SIG-M5 treated with dmso at 0.1 percent for 504 hours (cell line): ENCODE data around the gene MCM8.

Experiments
- DNase-seq: peaks from one replicate; lab custom pipeline; 2025; ENCODE audit not compliant: unreplicated experiment; lab: John Stamatoyannopoulos, UW

The MCM8 gene

GRCh38 chr20:6040540-6040939, 90.1 kb downstream of the MCM8 start:
- DNase-seq = no peak

DNA sequence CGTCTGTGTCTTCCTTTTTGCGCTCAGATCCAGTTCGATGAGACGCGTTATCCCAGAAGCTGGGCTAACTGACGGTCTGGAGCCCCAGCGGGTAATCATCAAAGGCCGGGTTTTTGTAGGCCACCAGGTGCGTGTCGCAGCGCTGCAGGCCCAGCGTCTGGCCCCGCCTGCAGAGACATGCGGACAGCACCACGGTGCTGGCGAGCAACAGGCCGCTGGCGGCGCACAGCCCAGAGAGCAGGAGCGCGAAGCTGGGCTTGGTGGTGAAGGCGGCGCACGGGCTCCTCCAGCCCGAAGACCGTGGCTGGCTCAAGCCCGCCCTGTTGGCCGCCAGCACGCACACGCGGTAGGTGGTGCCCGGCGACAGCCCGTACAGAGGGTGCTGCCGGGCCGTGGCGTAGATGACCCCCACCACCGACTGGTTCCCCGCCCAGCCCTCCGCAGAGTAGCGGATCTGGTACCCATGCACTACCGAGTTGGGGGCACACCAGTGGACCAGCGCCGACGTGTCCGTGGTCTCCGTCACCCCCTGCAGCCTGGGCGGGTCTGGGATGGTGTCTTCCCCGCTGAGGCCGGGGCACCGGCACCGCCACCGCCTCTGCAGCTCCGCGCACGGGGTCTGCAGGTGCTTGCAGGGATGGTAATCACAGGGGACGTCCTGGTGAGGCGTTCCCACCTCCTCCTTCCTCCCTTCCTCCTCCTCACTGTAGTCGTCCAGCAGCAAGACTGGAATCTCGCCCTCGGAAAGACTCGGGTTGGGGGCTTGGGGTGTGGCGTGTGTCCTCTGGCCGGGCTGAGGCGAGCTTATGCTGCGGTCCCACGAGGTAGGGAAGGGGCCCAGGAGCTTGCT, 90.7 kb downstream of the MCM8 start:
- DNase-seq = no peak

DNA sequence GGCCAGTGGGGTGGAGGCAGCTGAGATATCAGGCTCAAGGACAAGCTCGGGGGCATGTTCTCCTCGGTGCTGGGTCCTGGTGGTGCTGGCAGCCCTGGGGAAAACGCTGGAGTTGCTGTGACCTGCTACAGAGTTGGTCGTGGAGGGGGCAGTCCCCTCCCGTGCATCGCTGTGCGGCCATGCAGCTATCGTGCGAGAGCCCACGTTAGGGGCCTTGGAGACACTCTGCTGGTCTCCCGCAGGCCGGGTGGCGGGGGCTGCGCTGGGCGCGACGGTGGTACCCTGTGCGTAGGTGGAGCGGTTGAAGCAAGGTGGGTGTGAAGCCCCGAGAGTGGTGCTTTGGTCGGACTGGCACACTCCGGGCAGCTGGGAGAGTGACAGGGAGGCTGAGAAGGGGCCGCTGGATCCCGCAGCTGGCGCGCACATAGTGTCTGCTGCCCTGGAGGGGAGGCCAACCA, 91.4 kb downstream of the MCM8 start:
- no peak for DNase-seq

DNA sequence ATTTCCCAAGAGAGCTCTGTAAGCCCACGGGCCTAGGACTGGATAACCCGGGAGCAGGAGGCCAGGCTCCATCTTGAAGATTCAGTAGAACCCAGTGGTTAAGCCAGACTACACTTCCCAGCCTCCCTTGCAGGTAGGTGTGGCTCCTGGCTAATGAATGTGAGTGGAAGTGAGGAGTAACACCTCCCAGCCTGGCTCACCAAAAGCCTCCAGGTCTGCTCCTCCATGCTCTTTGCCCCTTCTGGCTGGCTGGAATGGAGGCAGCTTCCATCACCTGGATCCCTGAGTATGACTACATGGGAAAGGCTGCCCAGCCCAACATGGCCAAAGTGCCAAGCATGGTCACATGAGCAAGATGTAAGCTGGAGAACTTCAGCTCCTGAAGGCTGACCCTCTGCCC, 93.7 kb downstream of the MCM8 start:
- no peak for DNase-seq

GRCh38 chr20:6045566-6045965, 95.1 kb downstream of the MCM8 start:
- no peak for DNase-seq

DNA sequence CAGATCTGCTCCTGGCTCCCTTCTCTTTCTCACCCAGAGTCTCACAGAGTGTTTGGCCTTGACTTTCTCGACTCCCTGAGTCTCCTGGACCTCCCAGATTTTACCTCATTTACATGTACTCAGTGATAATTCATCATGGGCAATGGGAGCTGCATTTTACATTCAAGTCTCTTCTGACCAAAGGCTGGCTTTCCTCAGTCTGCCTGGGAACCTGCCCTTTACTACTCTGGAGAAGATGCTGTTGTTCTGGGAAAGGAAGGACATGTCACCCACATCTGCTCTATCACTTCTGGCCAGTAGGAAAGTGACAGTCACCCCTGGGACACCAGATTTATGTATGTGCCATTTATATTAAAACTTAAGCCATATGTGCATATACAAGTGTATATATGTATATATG, 96.0 kb downstream of the MCM8 start:
- no peak for DNase-seq

GRCh38 chr20:6048391-6048790, 97.9 kb downstream of the MCM8 start:
- DNase-seq = no peak
